ENCODE data around the gene ZFAND6.

Gene ZFAND6

DNA sequence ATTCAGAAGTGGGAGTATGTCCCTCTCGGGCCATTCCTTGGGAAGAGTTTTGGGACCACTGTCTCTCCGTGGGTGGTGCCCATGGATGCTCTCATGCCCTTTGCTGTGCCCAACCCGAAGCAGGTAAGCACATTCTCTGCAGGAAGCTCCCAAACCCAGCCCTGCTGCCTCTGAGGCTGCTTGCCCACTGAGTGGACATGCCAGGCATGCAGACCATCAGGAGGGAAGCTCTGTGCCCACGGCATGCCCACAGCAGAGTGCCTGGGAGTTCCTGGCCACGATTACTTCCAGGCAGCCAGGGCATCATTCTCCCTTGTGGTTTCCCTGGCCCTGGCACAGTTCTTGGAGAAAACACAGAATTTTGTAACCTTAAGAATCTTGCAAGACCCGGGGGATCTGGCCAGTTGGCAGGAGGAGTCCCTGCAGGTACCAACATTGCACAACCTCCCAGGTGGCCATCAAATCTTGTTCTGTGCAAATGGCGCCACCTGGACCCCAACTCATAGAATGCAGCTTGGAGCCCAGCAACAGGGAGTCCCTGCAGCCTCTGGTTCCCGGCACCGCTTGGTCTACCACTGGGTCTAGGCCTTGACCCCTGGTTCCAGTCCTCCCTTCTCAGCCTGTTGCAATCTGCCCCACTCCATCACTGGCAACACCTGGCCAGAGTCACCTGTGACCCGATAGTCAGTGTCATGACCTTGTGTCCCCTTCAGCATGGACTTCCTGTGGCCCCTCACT is 113.7 kb downstream of the ZFAND6 start:
- peak; percentile 63 for DNase-seq

DNA sequence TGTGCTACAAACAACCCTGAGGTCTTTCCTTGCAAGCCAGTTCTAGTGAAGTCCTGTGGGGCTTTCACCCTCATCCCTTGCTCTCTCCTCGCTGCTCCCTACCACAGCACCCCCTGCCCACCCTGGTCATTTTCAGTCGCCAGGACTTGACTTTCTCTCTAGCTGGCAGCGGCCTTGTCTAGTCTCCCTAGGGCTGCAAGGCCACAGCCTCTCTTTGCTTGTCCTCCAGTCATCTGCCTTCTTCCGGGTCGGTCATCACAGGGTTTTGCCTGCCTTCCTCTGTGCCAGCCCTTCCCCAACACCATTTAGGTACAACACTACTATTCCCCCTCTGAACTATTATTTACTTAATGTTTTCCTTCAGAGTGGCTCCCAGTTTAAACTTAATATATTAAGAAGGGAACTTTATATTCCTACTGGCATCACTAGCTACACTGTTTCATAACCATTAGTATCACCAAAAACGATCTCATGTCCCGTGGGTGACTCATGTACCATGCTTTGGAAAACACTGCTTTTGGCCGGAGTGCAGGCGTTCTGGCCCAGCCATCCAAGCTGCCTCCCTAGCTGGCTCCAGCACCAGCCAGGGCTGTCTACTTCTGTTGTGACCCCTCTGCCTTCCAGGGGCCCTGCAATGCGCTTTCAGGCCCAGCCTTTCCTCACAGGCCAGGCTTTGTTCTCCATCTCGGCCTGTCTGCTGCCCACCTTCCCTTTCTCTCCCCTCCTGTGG is 114.7 kb downstream of the ZFAND6 start:
- no peak for DNase-seq

DNA sequence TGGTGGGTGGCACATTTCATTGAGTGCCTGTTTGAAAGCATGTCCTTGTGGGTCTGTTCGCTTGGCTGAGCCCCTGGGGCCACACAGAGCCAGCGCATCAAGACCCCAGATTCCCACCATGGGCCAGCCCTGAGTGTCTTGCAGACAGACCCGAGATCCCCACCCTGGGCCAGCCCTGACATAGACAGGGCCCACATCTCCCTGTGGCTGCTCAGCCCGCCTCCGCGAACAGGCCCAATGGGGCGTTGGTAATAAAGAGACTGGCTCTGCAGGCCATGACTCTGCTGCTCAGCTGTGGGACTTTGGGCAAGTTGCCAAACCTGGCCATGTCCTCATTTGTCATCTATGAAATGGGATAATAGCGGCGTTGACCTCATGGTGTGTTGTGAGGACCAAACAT is 116.0 kb downstream of the ZFAND6 start:
- no peak for DNase-seq

DNA sequence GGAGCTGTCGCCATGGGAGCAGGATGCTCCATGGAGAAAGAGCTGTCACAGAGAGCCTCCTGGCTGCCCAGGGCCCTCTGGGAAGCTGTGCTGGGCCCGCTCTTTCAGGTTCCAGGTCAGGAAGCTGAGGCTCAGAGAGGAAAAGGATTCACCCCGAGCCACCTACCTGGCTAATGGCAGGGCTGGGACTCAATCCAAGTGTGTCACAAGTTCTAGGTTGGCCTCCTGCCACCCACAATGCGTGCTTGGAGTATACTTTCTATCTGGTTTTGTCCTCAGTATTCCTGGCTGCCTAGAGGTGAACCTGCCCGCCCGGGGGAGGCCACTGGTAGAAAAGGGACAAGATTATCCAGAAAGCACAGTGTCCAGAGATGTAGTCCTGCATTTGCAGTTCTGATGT is 117.0 kb downstream of the ZFAND6 start:
- no peak for DNase-seq

DNA sequence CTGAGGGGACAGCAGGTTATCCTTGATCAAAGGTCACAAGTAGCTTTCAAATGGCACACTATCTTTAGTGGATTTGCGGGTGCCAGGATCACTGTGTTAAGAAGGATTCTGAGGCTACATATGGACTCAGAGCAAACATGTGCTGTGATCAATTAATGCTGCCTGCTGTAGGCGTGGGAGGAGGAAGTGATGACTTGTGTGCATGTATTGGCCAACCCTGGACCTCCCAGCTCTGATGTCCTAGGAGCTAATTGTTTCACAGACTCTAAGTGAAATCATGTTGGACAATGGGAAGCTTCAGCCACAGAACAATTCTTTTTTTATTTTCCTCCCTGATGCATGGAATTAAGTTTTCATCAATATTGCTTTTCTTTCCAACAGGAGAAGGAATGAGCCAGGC is 117.7 kb downstream of the ZFAND6 start:
- no peak for DNase-seq

DNA sequence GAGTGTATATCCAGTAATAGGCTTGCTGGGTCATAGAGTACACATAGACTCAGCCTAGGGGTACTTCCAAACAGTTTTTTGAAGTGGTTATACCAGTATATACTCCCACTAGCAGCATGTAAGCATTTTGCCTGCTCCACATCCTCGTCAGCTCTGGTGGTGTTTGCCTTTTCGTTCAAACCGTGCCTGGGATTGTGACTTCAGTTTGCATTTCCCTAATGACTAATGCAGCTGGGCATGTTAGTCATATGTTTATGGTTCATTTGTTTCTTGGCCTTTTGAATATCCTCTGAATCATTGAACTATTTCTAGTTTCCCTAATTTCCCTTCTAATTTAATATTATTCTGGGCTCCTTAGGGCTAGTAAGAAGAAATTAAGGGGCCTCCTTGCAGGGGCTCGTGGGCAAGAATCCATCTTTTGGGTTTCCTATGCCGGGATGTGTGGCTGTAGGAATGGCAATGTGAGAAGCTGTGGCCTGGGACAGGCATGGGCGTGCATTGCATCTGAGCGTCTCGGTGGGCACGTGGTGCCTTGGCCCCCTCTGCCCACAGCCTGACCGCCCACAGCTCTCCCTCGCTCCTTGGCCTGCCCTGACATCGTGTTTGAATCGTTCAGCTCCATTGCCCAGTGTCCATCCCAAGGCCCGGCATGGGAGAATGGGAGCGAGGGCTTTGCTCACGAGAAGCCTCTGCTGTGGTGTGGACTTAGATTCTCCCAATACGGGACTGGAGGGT is 119.7 kb downstream of the ZFAND6 start:
- DNase-seq = no peak

DNA sequence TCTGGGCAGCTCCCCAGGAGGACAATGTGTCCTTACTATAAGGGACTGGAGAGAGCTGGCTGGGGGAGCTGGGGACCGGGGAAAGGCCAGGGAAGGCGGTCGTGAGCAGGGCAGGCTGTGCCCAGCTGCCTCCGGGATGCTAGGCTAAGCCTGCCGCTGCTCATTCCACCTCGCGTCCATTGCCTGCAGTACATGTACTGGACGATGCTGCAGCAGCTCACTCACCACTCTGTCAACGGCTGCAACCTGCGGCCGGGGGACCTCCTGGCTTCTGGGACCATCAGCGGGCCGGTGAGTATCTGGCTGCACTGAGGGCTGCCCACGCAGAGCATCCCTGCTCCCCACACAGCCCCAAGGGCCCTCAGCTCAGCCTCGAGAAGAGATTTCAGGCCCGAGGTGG is 120.5 kb downstream of the ZFAND6 start:
- DNase-seq = no peak

DNA sequence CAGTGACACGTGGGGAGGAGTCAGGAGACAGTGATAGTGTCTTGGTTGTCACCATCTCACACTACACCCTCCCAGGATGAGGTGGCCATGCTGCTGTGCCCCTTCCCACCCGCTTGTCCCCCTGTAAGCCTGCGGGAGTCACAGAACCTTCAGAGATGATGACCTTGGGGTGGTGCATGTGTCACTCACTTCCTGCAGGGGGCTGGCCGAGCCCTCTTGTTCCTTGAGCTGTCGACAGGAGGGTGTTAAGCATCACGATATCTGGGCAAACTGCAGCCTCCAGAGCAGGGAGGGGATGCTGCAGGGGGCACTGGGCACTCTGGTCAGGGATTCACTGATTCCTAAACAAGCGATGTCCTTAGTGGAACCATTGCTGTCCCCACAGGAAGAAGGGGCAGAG is 121.0 kb downstream of the ZFAND6 start:
- DNase-seq = no peak

DNA sequence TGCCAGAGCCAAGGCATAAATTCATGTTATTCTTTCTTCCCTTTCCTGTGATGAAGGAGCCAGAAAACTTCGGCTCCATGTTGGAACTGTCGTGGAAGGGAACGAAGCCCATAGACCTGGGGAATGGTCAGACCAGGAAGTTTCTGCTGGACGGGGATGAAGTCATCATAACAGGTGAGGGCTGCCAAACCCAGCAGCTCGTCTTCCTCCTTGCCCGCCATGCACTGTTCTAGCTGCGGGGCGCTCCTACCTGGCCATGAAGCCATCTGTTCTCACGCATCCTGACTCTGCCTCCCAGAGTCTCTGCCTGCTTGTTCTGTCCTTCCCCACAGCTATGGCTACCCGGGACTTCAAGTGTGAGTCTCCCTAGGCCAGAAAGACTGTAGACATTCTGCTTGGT is 121.5 kb downstream of the ZFAND6 start:
- no peak for DNase-seq

DNA sequence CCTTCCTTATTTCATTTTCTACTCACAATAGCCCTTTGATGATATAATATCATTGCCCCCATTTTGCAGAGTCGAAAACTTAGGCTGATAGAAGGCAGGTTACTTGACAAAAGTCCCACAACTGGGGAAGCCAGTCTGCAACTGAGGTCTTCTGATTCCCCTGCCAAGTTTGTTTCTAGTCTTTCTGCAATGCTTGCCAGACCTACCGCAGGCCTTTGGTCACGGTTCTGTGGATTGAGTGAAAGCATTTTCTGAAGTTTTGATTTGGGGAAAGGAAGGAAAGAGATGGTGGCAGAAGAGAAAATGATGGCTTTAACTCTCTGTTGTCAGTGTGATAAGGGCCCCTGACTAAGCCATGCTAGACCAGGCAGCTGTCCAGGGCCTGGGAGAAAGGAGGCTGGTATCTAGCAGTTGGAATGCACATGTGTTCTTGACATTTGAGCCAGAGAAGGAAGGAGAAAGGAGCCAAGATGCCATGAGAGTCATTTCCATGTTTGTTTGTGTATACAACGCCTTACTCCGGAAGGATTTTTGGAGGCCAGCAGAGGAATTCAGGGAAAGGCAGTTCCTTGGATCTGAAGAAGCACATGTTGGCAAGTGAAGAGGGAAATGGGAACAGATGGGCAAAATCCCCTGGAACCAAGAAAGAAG is 123.3 kb downstream of the ZFAND6 start:
- DNase-seq = no peak

DNA sequence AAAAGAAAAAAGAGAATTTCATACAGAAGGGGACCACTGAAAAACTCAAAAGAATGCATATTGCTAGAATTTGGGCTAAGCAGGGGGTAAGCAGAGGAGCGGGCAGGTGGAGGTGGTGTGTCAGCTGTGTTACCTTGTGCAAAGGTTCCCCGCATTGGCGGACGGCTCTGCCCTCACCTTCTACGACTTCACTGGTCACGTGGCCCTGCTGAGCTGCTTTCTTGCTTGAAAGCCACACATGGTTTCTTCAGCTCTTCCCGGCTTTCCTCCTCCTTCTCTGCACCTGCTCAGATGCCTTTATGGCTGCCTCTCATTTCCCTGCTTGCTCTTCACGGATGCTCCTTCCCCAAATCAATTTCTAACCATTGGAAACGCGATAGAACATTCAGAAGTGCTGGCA is 123.8 kb downstream of the ZFAND6 start:
- no peak for DNase-seq

DNA sequence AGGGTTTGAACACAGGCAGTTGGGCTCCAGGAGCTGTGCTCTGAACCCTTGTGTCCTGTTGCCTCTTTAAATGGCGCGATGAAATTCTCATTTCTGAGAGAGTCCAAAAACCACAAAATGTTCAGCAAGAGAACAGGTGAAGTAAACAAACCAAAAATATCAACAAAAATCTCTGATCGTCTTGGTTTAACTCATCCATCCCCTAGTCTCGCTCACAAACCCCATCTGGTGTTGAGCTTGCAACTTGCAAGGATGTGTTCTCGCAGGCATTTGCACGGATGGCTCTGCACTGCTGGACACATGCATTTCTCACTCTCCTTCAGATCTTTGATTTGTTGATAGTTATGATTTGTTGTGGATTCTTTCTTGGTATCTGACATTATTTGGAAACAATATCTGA is 124.4 kb downstream of the ZFAND6 start:
- DNase-seq = no peak

DNA sequence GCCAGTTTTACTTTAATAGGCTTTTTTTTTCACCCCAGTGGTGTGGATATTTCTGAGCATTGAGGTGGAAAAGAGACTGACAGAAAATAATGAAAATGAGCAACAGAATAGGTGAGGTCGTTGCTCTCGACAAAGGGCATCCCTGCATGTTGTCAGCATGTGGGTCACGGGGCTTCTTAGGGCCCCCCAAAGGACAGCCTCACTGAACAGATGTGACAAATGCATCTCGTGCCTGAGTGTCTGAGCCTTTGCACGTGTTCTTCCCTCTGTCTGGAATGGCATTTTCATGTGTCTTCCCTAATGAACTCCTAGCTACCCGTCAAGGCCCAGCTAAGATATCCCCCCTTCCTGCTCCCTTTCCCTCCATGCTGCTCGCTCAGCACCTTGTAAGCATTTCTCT is 125.1 kb downstream of the ZFAND6 start:
- DNase-seq = no peak

DNA sequence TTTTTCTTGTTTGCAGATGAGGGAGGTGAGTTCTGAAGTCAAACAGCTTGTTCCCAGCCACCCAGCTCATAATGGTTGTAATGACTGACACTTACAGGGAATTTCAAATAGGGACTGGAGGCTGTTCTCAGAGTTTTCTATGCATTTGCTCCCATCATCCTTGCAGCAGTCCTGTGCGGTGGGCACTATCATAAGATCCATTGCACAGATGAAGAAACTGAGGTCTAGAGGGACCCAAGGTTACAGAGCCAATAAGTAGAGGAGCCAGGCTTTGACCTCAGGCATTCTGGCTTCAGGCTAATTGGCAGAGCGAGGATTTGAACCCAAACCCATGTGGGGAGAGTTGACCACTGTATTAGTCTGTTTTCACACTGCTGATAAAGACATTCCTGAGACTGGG is 125.7 kb downstream of the ZFAND6 start:
- no peak for DNase-seq

DNA sequence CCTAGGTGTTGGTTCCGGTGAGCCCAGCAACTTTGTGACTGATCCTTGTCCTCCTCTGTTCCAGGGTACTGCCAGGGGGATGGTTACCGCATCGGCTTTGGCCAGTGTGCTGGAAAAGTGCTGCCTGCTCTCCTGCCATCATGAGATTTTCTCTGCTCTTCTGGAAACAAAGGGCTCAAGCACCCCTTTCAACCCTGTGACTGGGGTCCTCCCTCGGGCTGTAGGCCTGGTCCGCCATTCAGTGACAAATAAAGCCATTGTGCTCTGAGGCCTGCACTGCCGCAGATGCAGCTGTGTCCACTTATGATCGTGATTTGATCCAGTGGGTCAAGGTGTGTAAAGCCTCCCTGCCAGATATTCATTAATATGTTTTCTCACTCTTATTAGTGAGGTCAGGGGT is 126.6 kb downstream of the ZFAND6 start:
- no peak for DNase-seq

DNA sequence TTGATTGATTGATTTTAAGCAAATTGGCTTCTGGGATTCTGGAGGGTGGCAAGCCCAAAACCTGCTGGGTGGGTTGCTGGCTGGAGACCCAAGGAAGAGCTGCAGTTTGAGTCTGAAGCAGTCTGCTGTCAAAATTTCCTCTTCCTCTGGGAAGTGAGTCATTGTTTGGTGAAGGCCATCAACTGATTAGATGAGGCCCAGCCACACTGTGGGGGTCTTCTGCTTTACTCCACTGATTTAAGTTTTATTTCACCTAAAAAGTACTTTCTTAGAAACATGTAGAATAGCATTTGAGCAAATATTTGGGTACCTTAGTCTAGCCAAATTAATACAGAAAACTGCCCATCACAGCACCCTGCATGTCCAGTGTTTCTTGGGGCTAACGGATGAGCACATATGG is 127.1 kb downstream of the ZFAND6 start:
- DNase-seq = no peak

Measured in NCI-H2081 (cell line).